ENCODE measurements around the gene MACROD1. TPM values are rescaled to one million over a fixed set of nuclear protein-coding genes. Genes with fewer than 3 reads are reported as not detected.

The MACROD1 gene
- total and polyA plus RNA-seq, 2 donors, result 9.8 to 25.1 TPM

GRCh38 chr11:64022125-64022784 lies 143.7 kb downstream of the MACROD1 start:
- WGBS, result 83% methylated on average over 14 of the region's 14 CpGs
- no peaks in the 10 kb centered on the region for H3K4me1 ChIP-seq (ENCODE audit: insufficient read depth)
- no peak overlapping the region for H3K27ac ChIP-seq (ENCODE audit: low read depth)
- H3K36me3 ChIP-seq (ENCODE audit: insufficient read depth), result no peaks in the 10 kb centered on the region
- DNase-seq (ENCODE audit: extremely low spot score), result no peak
- no peak overlapping the region for H3K4me3 ChIP-seq (ENCODE audit: low read depth, low read length)

DNA sequence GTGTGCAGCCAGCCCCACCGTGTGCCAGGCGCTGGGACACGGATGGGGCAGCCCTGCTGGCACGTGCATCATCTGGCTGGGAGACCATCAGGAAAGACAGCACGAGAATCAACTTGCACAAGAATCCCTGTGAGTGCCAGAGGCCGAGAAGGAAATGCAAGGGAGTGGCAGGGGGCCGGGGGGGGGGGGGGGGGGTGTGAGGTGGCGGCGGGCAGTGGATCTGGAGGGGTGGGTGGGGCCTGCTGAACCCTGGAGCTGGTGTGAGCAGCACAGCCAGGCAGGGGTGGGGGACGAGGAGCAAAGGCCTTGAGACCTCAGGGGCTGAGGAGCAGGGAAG lies 144.2 kb downstream of the MACROD1 start:
- no peak for DNase-seq (ENCODE audit: extremely low spot score)
- Histone ChIP-seq H3K36me3 (ENCODE audit: insufficient read depth) (no peaks in the 10 kb centered on the region), H3K27ac (ENCODE audit: low read depth) (no peak overlapping the region), H3K4me3 (ENCODE audit: low read depth, low read length) (no peak overlapping the region), H3K4me1 (ENCODE audit: insufficient read depth) (no peaks in the 10 kb centered on the region)
- WGBS, result 59% methylated on average over 10 of the region's 10 CpGs

DNA sequence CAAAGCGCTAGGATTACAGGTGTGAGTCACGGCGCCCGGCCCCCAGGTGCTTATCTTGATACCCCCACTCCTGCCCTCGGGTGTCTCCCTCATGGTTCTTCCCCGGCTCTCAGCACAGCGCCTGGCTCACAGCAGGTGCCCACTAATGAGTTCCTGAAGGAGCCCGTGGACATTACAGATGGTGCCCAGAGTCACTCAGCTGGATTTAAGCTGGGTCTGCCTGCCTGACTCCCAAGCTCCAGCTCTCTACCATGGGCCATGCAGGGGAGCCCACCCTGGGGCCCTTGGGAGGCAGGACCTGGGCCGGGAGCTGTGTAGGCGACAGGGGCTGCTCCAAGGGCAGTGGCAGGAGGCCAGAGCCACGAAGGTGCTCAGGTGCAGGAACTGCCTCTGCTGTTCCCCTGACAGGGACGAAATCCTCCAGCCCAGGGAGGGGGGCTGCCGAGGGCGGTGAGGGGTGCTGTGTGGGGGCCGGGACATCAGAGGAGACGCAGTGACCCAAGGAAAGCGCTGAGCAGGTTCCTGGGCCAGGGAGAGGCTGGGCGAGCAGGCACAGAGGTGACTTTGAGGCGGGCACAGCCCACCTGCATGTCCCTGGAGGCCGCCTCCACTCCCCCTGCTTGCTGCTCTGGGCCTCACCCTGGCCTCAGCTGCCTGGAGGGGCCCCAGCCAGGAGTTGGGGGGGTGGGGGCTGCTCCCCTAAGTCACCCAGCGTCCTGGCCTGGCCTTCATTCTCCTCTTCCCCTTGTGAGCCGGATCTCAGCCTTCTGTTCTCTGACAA lies 144.7 kb downstream of the MACROD1 start:
- WGBS, result 82% methylated on average over 22 of the region's 22 CpGs
- Histone ChIP-seq H3K4me3 (ENCODE audit: low read depth, low read length) (no peak overlapping the region), H3K4me1 (ENCODE audit: insufficient read depth) (no peaks in the 10 kb centered on the region), H3K27ac (ENCODE audit: low read depth) (no peak overlapping the region), H3K36me3 (ENCODE audit: insufficient read depth) (no peaks in the 10 kb centered on the region)
- DNase-seq (ENCODE audit: extremely low spot score), result no peak

- WGBS, result 87% methylated on average over 27 of the region's 27 CpGs
- no peaks in the 10 kb centered on the region for H3K36me3 ChIP-seq (ENCODE audit: insufficient read depth)
- no peak overlapping the region for H3K27ac ChIP-seq (ENCODE audit: low read depth)
- H3K4me3 ChIP-seq (ENCODE audit: low read depth, low read length), result no peak overlapping the region
- no peak for DNase-seq (ENCODE audit: extremely low spot score)
- H3K4me1 ChIP-seq (ENCODE audit: insufficient read depth), result no peaks in the 10 kb centered on the region
These were observed 146.5 kb downstream of the MACROD1 start for GRCh38 chr11:64019106-64020037.

DNA sequence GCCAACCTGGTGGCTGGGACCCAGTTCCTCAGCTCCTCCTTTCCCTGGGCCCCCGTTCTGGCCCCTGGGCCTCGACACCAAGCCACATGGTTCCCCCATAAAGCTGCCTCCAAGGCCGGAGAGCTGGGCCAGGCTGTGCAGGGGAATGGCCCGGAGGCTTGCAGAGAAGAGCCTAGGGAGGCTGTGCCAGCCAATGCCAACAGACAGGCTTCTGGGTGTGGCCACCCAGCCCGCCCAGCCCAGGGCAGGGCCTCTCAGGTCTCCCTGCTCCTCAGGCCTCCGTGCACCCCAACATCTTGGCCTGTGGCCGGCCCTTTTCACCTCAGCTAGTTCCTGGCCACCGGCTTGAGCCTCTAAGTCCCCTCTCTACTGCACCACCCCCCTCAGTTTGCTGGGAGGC lies 147.6 kb downstream of the MACROD1 start:
- H3K4me1 ChIP-seq (ENCODE audit: insufficient read depth), result no peaks in the 10 kb centered on the region
- no peak overlapping the region for H3K27ac ChIP-seq (ENCODE audit: low read depth)
- no peak overlapping the region for H3K4me3 ChIP-seq (ENCODE audit: low read depth, low read length)
- 91% methylated on average over 8 of the region's 8 CpGs for WGBS
- no peak for DNase-seq (ENCODE audit: extremely low spot score)
- no peaks in the 10 kb centered on the region for H3K36me3 ChIP-seq (ENCODE audit: insufficient read depth)

GRCh38 chr11:64017945-64018224 lies 148.0 kb downstream of the MACROD1 start:
- no peaks in the 10 kb centered on the region for H3K36me3 ChIP-seq (ENCODE audit: insufficient read depth)
- H3K27ac ChIP-seq (ENCODE audit: low read depth), result no peak overlapping the region
- 87% methylated on average over 7 of the region's 7 CpGs for WGBS
- H3K4me1 ChIP-seq (ENCODE audit: insufficient read depth), result no peaks in the 10 kb centered on the region
- DNase-seq (ENCODE audit: extremely low spot score), result no peak
- H3K4me3 ChIP-seq (ENCODE audit: low read depth, low read length), result no peak overlapping the region

DNA sequence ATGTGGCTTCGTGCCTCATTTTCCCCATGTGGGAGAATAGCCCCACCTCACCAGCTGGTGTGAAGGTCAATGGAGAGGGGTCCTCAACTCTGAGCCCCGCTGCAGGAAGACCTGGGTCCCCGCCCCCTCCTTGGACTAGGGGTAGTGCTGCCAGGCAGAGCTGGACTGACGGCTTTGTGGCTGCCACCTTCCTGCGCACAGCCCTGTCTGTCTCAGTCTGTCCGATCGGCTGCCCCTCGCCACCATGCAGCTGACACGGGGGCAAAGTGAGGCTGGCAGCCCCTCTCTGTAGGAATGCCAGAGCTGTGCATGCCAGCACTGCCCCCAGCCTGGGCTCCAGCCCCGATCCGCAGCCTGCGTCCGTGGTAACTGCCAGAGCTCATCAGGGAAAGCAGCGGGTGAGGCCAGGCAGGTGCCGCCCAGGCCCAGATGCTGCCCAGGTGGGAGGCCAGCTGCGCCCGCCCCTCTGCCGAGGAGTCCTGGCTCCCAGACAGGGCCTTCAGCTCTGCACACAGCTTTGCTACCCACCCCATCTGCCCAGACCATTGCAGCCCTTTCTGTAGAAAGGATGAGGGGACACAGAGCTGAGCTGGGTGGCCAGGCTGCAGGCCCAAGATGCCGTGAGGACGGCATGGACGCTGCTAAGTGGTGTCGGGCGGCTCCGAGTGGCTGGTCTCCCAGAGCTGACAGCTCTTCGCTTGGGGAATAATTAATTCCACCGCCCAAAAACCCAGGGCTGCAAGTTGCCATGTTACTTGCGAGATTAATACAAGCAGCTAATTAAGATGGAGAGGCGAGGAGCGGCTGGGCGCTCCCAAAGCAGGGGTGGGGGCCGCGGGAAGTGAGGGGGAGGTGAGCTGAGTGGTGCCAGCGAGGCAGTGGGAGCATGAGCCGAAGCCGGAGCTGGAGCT lies 149.7 kb downstream of the MACROD1 start:
- WGBS, result 91% methylated on average over 35 of the region's 35 CpGs
- no peak for DNase-seq (ENCODE audit: extremely low spot score)
- no peak overlapping the region for H3K4me3 ChIP-seq (ENCODE audit: low read depth, low read length)
- no peak overlapping the region for H3K27ac ChIP-seq (ENCODE audit: low read depth)
- no peaks in the 10 kb centered on the region for H3K4me1 ChIP-seq (ENCODE audit: insufficient read depth)
- no peaks in the 10 kb centered on the region for H3K36me3 ChIP-seq (ENCODE audit: insufficient read depth)

DNA sequence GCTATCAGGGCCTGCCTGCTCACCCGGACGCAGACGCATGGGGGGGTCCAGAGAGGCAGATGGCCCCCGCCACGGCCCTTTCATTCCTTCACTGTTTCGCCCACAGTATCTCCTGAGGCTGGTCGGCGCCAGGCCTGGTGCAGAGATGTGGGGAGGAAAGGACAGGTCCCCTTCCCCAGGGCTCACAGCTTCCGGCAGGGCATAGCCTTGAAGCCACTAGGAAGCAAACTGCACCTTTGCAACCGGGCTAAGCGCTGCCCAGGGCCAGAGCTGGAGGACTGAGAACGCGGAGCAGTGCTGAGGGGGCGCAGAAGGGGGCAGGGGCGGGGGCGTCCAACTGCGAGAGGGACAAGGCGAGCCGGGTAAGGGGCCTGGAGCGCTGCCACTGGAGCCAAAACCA lies 150.4 kb downstream of the MACROD1 start:
- Histone ChIP-seq H3K4me3 (ENCODE audit: low read depth, low read length) (no peak overlapping the region), H3K4me1 (ENCODE audit: insufficient read depth) (no peaks in the 10 kb centered on the region), H3K27ac (ENCODE audit: low read depth) (no peak overlapping the region), H3K36me3 (ENCODE audit: insufficient read depth) (no peaks in the 10 kb centered on the region)
- DNase-seq (ENCODE audit: extremely low spot score), result no peak
- 87% methylated on average over 20 of the region's 20 CpGs for WGBS

DNA sequence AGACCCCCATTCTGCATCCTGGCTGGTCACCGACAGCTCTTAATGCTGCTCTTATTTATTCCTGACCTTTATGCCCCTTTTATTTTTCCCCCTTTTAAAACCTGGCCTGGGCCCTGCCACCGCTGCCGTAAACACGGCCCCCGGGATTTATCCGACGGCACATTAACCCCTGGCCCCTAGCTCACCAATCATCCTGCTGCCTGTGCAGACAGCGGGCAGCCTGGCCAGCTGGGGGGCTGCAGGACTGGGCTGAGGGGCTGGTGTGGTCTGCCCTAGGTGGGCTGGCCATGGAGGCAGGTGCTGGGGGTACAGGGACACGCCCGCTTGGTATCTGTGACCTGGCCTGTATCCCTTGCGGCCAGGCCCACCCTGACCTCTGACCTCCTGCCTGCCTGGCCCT lies 151.6 kb downstream of the MACROD1 start:
- Histone ChIP-seq H3K4me3 (ENCODE audit: low read depth, low read length) (no peak overlapping the region), H3K27ac (ENCODE audit: low read depth) (no peak overlapping the region), H3K4me1 (ENCODE audit: insufficient read depth) (no peaks in the 10 kb centered on the region), H3K36me3 (ENCODE audit: insufficient read depth) (no peaks in the 10 kb centered on the region)
- DNase-seq (ENCODE audit: extremely low spot score), result no peak
- 80% methylated on average over 11 of the region's 11 CpGs for WGBS

GRCh38 chr11:64013141-64013896 lies 152.6 kb downstream of the MACROD1 start:
- Histone ChIP-seq H3K36me3 (ENCODE audit: insufficient read depth) (no peaks in the 10 kb centered on the region), H3K4me1 (ENCODE audit: insufficient read depth) (no peaks in the 10 kb centered on the region), H3K27ac (ENCODE audit: low read depth) (no peak overlapping the region), H3K4me3 (ENCODE audit: low read depth, low read length) (no peak overlapping the region)
- 88% methylated on average over 16 of the region's 16 CpGs for WGBS
- DNase-seq (ENCODE audit: extremely low spot score), result no peak

GRCh38 chr11:64011371-64011770 lies 154.5 kb downstream of the MACROD1 start:
- Histone ChIP-seq H3K36me3 (ENCODE audit: insufficient read depth) (no peaks in the 10 kb centered on the region), H3K4me1 (ENCODE audit: insufficient read depth) (no peaks in the 10 kb centered on the region), H3K4me3 (ENCODE audit: low read depth, low read length) (no peak overlapping the region), H3K27ac (ENCODE audit: low read depth) (no peak overlapping the region)
- WGBS, result 87% methylated on average over 8 of the region's 8 CpGs
- DNase-seq (ENCODE audit: extremely low spot score), result no peak

DNA sequence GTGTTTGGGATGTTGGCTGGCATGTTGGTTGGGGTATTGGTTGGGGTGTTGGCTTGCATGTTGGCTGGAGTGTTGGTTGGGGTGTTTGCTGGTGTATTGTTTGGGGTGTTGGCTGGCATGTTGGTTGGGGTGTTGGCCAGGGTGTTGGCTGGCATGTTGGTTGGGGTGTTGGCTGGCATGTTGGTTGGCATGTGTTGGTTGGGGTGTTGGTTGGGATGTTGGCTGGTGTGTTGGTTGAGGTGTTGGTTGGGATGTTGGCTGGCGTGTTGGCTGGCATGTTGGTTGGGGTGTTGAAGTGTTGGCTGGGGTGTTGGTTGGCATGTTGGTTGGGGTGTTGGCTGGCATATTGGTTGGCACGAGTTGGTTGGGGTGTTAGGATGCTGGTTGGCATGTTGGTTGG lies 155.1 kb downstream of the MACROD1 start:
- Histone ChIP-seq H3K4me1 (ENCODE audit: insufficient read depth) (no peaks in the 10 kb centered on the region), H3K36me3 (ENCODE audit: insufficient read depth) (no peaks in the 10 kb centered on the region), H3K27ac (ENCODE audit: low read depth) (no peak overlapping the region), H3K4me3 (ENCODE audit: low read depth, low read length) (no peak overlapping the region)
- WGBS, result 100% methylated on average over 2 of the region's 2 CpGs
- DNase-seq (ENCODE audit: extremely low spot score), result no peak

Data from urinary bladder (tissue), 4 donors.